Measurements from ENCODE around the gene SYNPO. TPM values are rescaled to one million over a fixed set of nuclear protein-coding genes. Genes with fewer than 3 reads are reported as not detected.

SYNPO gene
- polyA plus RNA-seq, 1 experiment: 10.1 TPM

- Histone ChIP-seq H3K27ac (ENCODE audit: low read depth, low read length) (no peak overlapping the region), H3K27me3 (ENCODE audit: control insufficient read depth, insufficient read depth, low read length) (no peaks in the 10 kb centered on the region), H3K9me3 (ENCODE audit: control insufficient read depth, insufficient read depth, low read length) (no peaks in the 10 kb centered on the region), H3K4me3 (ENCODE audit: low read depth, low read length) (no peak overlapping the region)
- no peak for DNase-seq (ENCODE audit: low read depth, low spot score)
- CTCF ChIA-PET: interaction anchor here (0.6 to 1.2 kb wide), 3 partner anchors 62 to 94 kb away, joined by 3 to 8 read pairs (median 3); partner anchors contain the start of gene RBM22
- POLR2A ChIA-PET: no interaction called here
- TF ChIP-seq CTCF (IDR thresholded peaks at IDR 0.05; ENCODE audit: low read depth, low read length): no peak
These were observed 1.1 kb upstream of the SYNPO start for GRCh38 chr5:150639377-150639692.

GRCh38 chr5:150639751-150640150, 709 bp upstream of the SYNPO start:
- no peaks in the 10 kb centered on the region for H3K9me3 ChIP-seq (ENCODE audit: control insufficient read depth, insufficient read depth, low read length)
- DNase-seq (ENCODE audit: low read depth, low spot score): no peak
- ChIA-PET CTCF (interaction anchor here (0.9 to 1.2 kb wide), 4 partner anchors 18 to 180 kb away, joined by 3 to 4 read pairs (median 3); partner anchors contain the start of gene RBM22), POLR2A (interaction anchor here (1.0 to 1.8 kb wide), 2 partner anchors 61 to 144 kb away, joined by 3 to 6 read pairs; partner anchors contain the start of gene RBM22)
- H3K4me3 ChIP-seq (ENCODE audit: low read depth, low read length): no peak overlapping the region; the same call in 1 of the 2 replicates
- no peaks in the 10 kb centered on the region for H3K27me3 ChIP-seq (ENCODE audit: control insufficient read depth, insufficient read depth, low read length)
- peak overlapping the region; percentile 31 for H3K27ac ChIP-seq (ENCODE audit: low read depth, low read length)
- no peak for TF ChIP-seq CTCF (IDR thresholded peaks at IDR 0.05; ENCODE audit: low read depth, low read length)

- no peaks in the 10 kb centered on the region for H3K9me3 ChIP-seq (ENCODE audit: control insufficient read depth, insufficient read depth, low read length)
- no peak for DNase-seq (ENCODE audit: low read depth, low spot score)
- H3K27me3 ChIP-seq (ENCODE audit: control insufficient read depth, insufficient read depth, low read length): no peaks in the 10 kb centered on the region
- POLR2A ChIA-PET: interaction anchor here (1.0 to 2.2 kb wide), 4 partner anchors 16 to 59 kb away, joined by 3 to 17 read pairs (median 7); partner anchors contain the start of gene RBM22
- H3K4me3 ChIP-seq (ENCODE audit: low read depth, low read length): peak overlapping the region; percentile 74
- no peak for TF ChIP-seq CTCF (IDR thresholded peaks at IDR 0.05; ENCODE audit: low read depth, low read length)
- peak overlapping the region; percentile 95 for H3K27ac ChIP-seq (ENCODE audit: low read depth, low read length)
- CTCF ChIA-PET: interaction anchor here (1.0 to 1.2 kb wide), 2 partner anchors 16 to 81 kb away, joined by 3 to 6 read pairs; no protein-coding TSS in a partner anchor
These were observed 628 bp downstream of the SYNPO start for GRCh38 chr5:150641006-150641570.

GRCh38 chr5:150641824-150642566, 1.5 kb downstream of the SYNPO start:
- no peak for TF ChIP-seq CTCF (IDR thresholded peaks at IDR 0.05; ENCODE audit: low read depth, low read length)
- CTCF ChIA-PET: interaction anchor here (0.6 to 3.5 kb wide), 4 partner anchors 11 to 115 kb away, joined by 4 to 17 read pairs (median 5); no protein-coding TSS in a partner anchor
- no peaks in the 10 kb centered on the region for H3K9me3 ChIP-seq (ENCODE audit: control insufficient read depth, insufficient read depth, low read length)
- POLR2A ChIA-PET: interaction anchor here (0.8 to 2.2 kb wide), 7 partner anchors 12 to 152 kb away, joined by 3 to 17 read pairs (median 7); partner anchors contain the start of genes RBM22 and SMIM3
- no peak for DNase-seq (ENCODE audit: low read depth, low spot score)
- peak overlapping the region; percentile 95 for H3K27ac ChIP-seq (ENCODE audit: low read depth, low read length)
- H3K27me3 ChIP-seq (ENCODE audit: control insufficient read depth, insufficient read depth, low read length): no peaks in the 10 kb centered on the region
- peak overlapping the region; percentile 74 for H3K4me3 ChIP-seq (ENCODE audit: low read depth, low read length)
